ENCODE data around the gene AP5Z1. TPM values are rescaled to one million over a fixed set of nuclear protein-coding genes. Genes with fewer than 3 reads are reported as not detected.

Gene AP5Z1
- total RNA-seq, 1 experiment from 2014 or later: 21.0 TPM

DNA sequence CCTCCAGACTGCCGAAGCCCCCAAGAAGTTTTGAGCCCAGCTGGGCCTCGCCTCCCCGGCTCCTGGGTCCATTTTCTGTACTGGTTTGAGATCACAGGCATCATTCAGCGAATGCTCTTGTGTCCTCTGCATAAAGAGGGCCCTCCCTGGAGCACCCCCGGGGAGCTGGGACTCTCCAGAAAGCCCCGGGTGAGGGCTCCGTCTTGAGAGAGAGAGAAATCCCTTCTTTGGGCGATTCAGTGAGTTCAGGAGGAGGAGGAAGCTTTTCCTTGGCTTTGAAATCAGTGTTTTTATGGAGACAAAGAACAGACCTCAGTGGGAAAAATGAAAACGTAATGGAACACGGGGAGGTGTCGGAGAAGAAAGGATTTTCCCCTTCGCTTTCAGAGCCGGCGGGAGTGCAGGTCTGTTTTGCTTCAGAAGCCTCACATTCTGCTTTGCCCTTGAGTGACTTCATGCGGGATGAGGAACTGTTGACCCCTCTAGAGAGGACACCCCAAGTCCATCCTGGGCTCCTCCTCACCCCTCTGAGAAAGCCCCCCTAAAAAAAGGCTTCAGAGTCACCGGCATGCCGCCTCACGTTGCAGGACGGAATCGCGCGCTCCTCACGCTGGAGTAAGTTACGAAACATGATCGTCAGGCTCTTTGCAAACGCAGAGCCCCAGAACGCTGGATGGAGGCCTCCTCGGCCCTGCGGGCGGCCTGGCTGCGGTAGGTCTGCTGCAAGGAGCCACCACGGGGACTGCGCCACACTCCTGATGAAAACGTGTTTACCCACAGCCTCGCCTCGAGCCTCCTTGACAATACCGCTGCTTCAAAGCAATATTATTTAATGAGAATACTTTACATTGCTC is 8.5 kb upstream of the AP5Z1 start:
- DNase-seq (ENCODE audit: low read depth): no peak

DNA sequence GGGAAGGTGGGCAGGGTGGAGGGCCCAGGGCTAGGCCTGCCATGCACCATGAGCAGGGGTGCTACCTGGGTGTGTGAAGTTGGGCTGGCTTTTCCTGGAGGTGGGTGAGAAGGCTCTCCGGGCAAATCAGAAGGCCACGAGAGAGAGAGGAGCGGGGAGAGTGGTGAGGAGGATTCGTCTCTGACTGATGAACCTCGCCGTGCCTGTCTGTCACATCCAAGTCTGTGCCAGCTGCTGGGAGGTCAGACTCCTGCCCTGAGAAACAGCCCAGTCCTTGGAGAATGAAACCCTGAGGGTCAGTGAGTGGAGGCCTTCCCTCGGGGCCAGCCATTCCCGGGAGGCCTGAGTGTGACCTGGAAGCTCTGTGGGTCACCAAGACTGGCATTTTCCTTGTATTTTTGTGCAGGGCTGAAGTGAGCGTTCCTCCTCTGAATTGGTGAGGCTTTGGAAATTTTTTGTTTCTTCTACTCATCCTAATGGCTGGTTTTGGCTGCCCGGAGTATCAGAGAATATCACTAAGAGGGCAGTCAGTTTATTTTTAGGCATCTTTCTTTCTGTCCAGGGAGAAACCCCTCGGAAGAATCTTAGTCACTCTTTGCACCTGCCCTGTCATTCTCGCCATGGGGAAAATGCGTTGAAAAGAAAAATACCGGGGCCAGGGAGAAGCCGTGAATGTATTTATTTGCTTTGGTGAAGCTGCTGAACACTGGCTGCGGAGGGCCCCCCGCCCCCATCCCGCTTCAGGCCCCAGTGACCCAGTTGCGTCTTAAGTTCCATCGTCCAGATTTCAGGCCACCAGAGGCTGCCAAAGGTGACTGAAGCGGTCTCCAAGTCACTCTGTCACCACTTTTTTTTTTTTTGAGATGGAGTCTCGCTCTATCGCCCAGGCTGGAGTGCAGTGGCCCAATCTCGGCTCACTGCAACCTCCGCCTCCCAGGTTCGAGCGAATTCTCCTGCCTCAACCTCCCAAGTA is 6.5 kb upstream of the AP5Z1 start:
- DNase-seq (ENCODE audit: low read depth): no peak

DNA sequence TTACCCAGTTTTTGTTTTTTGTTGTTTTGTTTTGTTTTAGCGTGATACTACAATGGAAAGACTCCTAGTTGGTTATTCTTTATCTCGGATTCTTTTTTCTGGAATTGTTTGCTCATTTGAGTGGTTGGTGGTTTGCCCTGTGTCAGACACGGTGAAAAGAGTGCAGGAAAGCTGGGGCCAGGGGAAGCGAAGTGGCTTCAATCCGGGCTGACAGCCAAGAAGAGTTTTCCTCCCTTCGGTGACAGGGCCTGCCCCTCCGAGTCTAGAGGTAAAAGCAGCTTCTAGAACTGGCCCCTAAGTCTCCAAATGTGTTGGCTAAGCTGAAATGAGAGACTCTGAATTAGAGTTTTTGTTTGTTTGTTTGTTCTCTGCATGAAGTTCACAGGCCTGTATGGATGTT is 5.7 kb upstream of the AP5Z1 start:
- DNase-seq (ENCODE audit: low read depth): no peak

DNA sequence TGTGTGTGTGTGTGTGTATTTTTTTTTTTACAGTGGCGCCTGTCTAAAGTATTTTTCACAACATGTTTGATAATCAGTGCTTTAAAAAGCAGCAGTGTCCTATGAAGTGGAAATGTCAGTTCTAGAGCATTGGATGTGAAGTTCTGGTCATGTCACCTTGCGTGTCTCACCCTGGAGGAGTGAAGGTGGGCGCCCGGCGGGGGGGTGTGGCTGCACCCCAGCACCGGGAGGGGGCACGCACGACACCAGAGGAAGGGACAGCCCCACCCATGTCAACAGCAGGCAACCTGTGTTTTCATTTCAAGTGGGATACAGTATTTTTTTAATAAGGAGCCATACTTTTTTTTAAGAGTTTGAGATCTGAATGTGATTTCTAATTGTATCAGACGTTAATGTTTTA is 4.5 kb upstream of the AP5Z1 start:
- no peak for DNase-seq (ENCODE audit: low read depth)

DNA sequence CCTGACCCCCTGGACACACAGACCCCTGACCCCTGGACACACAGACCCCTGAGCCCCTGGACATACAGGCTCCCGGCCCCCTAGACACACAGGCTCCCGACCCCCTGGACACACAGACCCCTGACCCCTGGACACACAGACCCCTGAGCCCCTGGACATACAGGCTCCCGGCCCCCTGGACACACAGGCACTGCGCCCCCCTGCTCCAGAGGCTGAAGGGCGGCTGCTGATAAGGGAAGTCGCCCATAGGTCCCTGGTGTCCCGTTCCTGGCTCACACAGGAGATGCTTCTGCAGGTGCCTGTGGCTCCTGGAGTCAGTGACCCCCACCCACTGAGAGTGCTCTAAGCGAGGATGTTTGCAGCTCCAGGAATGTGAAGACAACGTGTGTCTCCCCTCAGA is 3.7 kb upstream of the AP5Z1 start:
- no peak for DNase-seq (ENCODE audit: low read depth)

DNA sequence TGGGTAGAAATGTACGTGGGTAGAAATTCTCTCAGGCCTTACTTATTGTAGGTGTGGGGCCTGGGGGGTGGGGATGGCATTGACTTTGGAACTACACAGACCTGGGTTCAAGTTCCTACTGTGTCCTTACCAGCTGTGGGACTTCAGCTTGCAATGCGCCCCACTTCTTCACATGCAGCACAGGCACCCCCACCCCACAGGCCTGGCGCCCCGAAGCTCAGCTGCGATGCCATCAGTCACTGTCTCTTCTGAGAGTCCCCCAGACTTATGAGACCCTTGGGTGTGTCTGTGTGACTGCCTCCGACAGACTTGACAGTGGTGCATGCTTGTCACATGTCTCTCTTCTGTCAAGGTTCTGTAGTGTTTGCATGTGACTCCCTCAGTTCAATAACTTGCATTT is 3.1 kb upstream of the AP5Z1 start:
- DNase-seq (ENCODE audit: low read depth): no peak

DNA sequence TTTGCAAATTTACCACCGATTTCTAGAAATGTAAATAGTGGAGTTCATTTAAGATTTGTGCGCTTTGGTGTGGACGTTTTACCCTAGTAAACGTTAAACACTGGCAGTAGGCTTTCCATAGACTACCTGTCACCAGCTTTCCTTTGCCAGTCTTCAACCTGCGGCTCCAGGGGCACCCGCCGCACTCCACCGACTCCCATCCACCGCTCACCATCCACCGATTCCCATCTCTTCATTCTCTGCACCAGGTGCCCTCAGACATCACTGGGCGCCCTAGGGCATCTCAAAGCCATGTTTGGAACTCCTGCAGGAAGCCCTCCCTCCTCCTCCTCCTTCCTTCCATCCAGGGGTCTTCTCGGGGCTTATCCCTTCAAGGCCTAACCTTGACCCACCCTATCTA is 1.4 kb upstream of the AP5Z1 start:
- DNase-seq (ENCODE audit: low read depth): no peak

DNA sequence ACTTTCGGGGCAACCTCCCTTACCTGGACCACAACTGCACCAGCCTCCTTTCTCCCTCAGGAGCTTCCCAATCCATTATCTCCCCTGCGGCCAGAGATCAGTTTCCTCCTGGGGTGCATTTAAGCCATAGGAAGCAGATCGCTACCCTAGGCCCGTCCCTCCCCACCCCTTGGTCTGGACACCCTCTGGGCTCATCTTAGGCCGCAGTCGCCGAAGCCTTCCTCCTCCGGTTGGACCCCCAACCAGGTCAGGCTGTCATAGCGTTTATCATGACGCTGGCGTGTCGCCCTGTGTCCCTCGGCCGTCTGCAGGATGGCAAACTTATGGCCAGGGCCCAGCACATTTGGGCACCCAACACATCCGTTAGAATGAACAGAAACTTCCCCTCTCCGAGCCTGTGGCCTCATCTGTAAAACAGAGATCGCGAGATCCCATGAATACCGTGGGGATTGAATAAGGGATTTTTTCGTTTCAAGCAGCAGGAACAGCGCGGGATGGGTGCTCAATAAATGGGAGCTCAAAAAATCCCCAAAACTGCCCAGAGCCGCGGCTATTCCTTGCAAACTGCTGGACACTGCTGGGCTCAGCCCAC is 669 bp upstream of the AP5Z1 start:
- no peak for DNase-seq (ENCODE audit: low read depth)

DNA sequence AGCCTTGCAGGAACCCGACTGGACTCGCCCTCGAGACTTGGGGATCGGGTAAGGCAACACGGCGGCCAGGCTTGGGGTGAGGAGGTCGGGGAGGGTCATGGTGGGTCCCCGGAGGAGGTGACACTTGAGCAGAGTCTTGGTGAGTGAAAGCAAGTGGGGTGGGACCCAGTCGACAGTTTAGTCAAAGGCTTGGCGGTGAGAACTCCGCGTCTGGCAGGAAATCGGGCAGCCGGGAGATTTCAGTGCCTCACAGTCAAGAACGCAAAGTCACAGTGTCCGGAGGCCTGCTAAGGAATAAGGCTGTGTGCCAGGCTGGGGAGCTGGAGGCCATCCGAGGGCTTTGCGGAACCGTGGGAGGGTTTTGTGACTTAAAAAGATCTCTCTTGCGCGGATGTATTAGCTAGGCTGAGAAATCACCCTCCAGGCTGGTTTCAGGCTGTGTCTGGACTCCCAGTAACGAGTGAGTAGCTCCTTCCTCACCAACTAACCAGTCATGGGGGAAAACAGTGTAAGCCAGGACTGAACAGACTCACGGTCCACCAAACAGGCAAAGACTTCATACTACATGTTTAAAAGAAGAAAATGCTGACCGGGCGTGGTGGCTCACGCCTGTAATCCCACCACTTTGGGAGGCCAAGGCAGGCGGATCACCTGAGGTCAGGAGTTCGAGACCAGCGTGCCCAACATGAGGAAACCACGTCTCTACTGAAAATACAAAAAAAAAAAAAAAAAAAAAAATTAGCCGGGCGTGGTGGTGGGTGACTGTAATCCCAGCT is 613 bp downstream of the AP5Z1 start:
- peak; percentile 15 for DNase-seq (ENCODE audit: low read depth)

DNA sequence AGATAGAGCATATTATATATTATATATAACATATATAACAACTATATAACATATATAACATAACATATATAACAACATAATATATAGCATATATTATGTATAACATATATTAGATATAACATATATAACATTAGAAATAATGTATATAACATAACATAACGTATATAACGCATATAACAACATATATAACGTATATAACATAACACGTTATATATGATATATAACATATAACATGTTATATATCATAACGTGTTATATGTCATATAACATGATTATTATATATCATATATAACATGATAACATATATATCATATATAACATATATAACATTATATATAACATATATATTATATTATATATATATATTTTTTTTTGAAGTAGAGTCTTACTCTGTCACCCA is 3.7 kb downstream of the AP5Z1 start:
- DNase-seq (ENCODE audit: low read depth): no peak

DNA sequence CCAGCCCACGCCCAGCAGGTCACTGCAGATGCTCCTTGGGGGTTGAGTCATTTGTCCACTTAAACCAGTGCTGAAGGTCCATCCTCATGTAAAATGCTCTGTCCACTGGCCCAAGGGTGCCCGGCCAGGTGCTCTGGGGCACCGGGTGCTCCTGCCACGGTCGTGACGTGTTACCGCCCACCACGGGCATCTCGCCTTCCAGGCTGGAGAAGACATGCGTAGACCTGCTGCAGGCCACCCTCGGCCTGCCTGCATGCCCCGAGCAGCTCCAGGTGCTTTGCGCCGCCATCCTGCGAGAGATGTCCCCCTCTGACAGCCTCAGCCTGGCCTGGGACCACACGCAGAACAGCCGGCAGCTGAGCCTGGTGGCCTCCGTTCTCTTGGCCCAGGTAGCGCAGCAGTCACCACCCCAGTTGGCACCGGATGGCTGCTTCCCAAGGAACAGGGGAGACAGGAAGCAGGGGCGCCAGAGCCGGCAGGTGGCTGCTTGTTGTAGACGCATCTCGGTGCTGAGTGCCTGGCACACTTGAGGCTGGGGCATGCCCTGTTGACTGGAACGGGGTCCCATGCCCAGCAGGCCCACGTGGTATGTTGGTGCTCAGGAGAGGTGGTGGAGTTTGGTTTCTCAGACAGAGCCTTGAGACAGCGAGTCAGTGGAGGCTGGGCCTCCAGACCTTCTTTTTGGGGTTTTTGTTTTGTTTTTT is 6.1 kb downstream of the AP5Z1 start:
- no peak for DNase-seq (ENCODE audit: low read depth)

DNA sequence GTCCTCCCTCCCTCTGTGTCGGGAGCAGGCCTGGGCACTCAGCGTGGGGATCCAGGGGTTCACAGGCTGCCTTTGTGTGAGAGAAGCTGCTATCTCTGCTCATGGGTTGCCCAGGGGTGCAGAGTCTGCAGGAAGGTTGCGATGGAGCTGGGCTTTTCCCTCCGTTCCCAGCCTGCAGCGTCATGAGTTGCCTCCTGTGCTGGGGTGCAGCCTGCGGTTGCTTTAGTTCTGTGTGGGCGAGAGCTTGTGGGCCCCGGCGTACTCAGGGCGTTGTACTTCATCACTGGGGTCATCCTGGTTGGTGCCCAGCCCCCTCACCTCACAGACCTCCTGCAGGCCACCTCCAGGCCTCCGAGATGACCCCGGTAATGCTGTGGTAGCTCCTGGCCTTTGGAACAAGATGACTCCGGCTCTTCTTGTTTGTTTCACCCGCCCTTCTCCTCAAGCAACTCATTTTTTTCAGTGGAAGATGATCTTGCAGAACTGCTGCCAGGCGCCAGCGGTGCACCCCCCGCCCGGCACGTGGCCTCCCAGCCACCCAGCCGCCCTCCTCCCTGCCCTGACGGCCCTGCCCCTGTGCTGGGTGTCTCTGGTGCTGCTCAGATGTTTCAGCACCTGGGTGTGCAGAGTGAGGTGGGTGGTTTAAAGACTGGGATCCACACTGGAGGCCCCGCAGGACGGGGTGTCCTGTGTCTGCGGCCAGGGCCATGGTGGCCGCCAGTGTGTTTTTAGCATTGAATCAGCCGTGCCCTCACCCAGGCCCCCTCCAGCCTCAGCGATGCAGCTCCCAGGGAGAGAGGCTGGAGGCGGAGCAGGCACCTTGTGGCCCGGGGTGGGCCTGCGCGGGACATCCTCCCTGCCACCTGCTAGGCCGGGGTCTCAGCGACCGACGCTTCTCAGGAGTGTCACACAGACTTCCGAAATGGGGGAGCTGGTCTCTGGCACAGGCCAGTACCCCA is 7.2 kb downstream of the AP5Z1 start:
- DNase-seq (ENCODE audit: low read depth): no peak

DNA sequence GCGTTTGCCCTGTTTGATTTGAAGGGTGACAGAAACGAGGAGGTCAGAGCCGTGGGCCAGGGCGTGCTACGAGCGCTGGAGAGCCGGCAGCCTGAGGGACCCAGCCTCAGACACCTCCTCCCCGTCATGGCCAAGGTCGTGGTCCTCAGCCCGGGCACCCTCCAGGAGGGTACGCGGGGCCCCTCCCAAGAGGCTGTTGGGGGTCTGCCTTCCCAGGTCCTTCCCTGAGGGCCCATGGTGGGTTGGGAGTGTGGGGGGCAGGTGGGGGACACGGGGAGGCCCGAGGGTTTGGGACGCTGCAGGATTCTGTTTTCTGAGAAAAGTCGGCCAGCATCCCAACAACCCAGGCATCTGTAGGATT is 7.8 kb downstream of the AP5Z1 start:
- DNase-seq (ENCODE audit: low read depth): no peak

DNA sequence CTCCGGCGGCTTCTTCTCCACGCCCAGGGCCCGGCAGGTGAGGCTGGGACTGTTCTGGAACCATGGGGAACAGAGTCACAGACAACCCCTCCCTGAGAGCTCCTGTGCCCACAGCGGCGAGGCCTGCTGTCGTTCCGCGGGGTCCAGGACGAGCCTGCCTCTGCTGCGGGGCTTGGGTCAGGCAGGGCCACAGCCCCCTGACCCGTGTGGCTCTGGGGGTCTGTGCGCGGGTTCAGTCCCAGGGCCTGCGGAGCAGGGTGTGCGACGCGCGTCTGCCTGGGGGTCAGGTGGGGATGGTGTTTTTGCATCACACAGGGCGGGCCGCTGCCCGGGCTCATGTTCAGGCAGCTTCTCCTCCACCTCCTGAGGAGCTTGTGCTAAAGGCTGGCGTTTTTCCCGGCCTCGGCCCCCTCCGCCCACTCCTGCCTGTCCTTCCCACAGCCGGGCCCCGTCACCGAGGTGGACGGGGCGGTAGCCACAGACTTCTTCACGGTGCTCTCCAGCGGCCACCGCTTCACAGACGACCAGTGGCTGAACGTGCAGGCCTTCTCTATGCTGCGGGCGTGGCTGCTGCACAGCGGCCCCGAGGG is 8.4 kb downstream of the AP5Z1 start:
- DNase-seq (ENCODE audit: low read depth): no peak

DNA sequence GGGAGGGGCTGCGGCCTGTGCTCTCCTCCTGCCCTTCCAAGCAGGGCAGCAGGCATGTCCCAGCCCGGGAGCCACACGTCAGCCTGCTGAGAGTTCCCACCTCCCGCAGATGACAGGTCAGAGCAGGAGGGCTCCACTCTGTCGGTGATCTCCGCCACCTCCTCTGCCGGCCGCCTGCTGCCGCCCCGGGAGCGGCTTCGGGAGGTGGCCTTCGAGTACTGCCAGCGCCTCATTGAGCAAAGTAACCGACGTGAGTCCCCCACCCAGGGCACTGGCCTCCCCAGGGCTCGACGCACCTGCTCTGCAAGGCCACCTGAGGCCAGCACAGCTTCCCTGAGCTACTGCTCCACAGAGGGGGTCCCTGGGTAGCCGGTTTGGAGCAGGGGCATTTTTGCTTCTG is 9.4 kb downstream of the AP5Z1 start:
- DNase-seq (ENCODE audit: low read depth): no peak

DNA sequence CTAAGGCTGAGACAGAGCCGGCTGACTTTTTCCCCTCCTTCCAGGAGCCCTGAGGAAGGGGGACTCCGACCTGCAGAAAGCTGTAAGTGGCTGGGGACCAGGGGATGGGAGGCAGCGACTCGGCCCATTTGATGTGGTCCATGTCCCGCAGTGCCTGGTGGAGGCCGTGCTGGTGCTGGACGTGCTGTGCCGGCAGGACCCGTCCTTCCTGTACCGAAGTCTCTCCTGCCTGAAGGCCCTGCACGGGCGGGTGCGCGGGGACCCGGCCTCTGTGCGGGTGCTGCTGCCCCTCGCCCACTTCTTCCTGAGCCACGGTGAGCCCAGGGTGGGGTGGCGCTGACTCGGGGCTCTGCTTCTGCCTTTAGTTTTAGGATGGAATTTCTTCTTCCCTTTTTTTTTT is 9.9 kb downstream of the AP5Z1 start:
- DNase-seq (ENCODE audit: low read depth): no peak

DNA sequence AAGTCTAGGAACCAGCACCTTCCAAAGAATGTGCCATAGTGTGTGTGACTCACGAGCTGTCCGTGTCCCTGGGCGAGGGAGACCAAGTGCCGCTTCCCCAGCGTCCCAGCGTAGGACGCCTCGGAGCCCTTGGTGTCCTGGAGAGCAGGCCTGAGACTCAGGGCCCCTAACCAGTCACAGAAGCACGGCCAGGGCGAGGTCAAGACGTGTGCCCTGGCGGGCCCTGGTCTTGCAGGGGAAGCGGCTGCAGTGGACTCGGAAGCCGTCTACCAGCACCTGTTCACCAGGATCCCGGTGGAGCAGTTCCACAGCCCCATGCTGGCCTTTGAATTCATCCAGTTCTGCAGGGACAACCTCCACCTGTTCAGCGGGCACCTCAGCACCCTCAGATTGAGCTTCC is 10.6 kb downstream of the AP5Z1 start:
- no peak for DNase-seq (ENCODE audit: low read depth)

DNA sequence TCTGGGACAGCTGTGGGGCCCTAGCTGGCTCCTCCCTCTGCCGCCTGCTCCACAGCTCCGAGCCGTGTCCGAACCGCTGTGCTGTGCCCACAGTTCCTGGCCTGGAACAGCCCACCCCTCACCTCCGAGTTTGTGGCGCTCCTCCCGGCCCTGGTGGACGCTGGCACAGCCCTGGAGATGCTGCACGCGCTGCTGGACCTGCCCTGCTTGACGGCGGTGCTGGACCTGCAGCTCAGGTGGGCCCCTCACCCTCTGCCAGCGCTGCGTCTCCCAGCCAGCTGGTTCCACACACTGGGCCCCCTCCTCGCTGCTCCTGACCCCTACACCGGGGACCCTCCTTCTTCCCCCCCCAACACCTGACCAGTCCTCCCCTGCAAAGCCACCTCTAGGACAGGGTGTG is 12.1 kb downstream of the AP5Z1 start:
- no peak for DNase-seq (ENCODE audit: low read depth)

DNA sequence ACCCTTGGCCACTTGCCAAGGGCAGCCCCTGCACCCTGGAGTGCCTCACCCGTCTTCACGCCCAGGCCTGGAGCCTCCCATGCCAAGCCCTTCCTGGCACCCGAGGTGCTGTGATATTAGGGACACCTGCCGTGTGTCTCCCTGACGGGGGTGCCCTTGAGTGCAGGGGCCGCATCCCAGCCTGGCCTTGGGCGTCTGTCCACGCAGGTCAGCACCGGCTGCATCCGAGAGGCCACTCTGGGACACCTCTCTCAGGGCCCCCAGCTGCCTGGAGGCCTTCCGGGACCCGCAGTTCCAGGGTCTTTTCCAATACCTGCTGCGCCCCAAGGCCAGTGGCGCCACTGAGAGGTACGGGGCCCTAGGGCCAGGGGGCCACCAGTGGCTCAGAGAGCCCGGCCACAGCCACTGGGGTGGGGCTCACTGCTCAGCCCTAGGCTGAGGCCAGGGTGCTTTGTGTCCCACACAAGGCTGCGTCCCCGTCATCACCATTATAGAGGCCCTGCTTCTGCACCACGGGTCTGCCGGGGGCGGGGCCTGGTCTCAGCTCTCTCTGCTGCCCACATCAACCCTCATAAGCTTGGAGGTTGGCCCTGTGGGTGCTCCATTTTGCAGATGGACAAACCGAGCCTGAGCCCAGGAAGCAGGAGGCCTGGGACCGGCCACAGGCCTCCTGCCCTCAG is 12.7 kb downstream of the AP5Z1 start:
- no peak for DNase-seq (ENCODE audit: low read depth)

Data from HT1080 (cell line).